GM19467 (cell line): ENCODE data around the gene ENTPD5.
"Not testable (repeated sequence)": the region's sequence is repeated elsewhere in the genome, so short reads cannot be mapped to it uniquely, and the experiment has no call there.

Experiments used
- ATAC-seq: cut with Tn5 transposase; IDR thresholded peaks from one replicate; pipeline ENCODE4 v1.9.1; 2021; ENCODE audit warnings: mild to moderate bottlenecking, moderate library complexity; ENCODE audit not compliant: unreplicated experiment

ENTPD5 gene

DNA sequence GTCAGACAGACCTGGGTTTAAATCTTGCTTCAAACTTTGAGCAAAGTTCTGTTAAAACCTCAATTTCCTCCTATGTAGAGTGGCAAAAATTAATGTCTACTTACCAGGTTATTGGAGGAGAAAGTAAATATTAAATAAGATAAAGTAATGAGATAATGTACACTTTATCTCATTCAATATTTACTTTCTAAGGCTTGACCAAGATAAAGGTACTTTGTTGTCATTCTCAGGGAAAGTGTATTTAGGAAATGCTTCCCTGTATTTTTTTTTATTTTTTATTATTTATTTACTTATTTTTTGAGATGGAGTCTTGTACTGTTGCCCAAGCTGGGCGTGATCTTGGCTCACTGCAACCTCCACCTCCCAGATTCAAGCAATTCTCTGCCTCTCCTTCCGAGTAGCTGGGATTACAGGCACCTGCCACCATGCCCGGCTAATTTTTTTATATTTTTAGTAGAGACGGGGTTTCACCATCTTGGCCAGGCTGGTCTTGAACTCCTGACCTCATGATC, 73.9 kb downstream of the ENTPD5 start:
- ATAC-seq: no peak

DNA sequence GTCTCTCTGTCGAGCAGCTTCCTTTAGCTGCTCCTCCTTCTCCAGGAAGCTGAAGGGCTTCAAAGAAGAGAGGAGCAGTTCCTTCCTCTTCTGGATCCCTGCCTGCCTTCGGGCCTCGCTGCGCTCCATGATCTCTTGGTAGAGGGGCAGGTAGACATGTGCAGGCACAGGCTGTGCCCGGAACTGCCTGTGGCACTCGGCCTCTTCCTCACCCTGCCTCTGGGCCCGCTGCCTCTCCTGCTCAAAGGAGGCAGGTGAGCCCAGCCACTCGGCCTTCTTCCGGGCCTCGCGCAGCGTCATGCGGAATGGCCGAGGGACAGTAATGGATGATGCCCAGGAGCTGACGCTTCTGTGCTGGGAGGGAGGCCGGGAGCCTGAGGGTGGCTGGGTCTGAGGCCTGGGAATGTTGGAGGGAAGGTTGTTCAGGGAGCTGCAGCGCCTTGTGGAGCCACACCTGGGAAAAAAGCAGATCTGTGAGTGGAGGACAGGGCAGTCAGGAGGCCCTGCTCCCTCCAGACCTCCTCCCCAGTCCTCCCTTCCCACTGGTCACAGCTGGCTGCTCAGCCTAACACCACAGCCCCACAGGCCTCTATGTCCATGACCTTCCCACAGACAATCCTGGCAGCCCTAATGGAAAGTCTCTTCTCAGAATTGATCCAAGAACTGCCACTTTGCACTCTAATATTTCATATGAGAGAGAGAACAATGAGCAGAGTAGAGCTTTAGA, 74.5 kb downstream of the ENTPD5 start:
- ATAC-seq: no peak

DNA sequence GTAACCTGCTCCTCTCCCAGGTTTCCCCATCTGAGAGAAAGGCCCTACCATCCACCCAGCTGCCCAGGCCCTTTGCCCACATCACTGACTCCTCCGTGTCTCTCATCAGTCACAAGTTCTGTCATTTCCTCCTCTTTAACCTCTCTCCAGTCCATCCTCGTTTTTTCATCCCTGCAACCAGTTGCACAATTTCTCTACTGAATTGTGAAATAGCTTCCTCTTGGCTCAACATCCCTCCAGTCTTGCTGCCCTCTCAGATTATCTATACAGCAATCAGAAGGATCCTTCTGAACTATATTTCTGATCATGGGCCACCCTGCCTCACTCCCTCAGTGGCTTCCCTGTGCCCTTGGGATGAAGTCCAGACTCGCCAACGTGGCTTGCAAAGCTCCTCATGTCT, 76.0 kb downstream of the ENTPD5 start:
- no peak for ATAC-seq

DNA sequence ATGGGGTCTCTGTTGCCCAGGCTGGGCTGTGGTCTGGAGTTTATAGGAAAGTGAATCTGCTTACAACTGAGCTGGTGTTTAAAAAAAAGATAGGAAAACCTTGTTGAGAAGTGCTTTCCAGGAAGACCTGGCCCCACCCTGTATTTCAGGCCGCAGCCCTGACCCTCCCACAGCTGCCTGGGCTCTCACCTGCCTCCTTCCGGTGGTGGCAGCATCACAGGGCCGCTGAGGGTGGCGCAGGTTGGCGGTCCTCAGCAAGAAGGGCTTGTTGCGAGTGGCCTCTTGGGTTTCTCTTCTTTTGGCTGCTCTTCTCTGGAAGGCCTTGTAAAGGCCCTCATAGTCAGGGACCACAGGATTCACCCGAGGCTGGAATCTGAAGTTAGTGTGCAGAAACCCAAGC, 76.9 kb downstream of the ENTPD5 start:
- no peak for ATAC-seq

DNA sequence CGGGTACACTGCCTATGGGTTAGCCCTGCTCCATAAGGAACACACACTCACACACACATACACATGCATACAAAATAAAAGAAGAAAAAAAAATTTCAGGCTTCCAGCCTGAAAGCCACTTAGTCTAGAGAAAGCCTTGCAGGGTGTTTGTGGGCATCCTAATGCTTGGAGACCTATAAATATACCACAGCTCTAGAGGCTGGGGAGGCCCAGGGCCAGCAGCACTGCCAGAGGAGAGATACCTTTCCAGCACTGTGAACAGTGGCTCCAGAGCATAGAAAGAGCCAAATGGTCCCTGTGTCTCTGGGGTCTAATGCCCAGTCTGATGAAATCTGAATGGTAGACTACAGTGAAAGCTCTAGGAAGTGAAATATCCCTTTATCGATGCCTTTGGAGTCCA, 82.1 kb downstream of the ENTPD5 start:
- no peak for ATAC-seq

DNA sequence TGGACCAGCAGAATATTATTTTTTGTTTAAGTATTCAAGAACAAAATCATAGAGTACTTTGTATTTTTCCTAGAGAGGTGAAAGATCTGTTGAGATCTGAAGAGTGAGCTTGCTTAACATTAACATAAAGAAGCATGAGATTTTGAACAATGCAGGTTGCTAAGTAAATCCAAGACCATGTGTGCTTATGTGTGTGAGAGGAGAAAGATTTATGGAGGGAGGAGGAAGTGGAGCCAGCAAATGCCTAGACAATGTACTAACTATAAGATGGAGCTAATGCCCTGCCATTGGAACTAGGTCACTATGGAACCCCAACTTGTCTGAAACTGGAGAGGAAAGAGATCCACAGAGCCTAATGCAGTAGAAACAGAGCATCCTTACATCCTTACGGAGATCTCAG, 82.5 kb downstream of the ENTPD5 start:
- ATAC-seq: no peak

- no peak for ATAC-seq
These were observed 83.4 kb downstream of the ENTPD5 start for GRCh38 chr14:73935666-73936065.

- ATAC-seq: no peak
These were observed 94.8 kb downstream of the ENTPD5 start for GRCh38 chr14:73924337-73924736.

- not testable (repeated sequence) for ATAC-seq
These were observed 99.6 kb downstream of the ENTPD5 start for GRCh38 chr14:73919457-73919856.

- no peak for ATAC-seq
These were observed 102.8 kb downstream of the ENTPD5 start for GRCh38 chr14:73916324-73916723.

DNA sequence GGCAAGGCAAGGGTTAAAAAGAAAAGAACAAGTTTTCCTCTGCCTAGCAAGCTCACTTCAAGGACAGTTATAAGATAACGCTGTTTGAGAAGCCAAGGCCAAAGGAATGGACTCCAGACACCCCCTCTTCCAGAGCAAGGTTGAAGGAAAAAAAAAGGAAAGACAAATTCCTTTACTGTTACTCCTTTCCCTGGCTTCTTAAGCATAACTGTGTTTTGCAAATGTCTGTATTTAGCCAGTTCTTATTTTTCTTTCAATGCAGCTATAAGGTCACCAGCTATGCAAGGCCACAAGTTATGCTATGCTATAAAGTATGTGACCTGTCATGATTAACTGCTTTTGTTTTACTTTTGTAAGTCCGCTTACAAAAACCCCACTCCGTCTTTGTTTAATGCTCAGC, 105.8 kb downstream of the ENTPD5 start:
- ATAC-seq: no peak

DNA sequence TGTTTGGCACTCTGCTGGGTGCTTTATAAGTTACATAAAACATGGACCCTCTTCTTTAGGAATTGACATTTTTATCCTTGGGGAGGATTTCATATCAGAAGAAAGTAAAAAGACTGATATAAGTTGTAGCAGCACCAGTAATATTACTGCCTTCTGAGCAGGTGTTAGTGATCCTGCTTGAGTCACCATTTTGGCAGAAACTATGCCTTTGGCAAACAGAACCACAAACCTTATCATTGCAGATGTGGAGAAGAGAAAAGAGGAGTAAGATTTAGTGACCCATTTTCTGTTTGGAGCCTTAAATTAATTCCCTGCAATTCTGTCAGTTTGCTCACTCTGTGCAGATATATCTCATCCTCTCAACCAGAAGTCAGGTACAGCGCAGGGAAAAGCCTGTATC, 109.4 kb downstream of the ENTPD5 start:
- no peak for ATAC-seq
